Dendritic cell treated with granulocyte-macrophage colony-stimulating factor and Interleukin-4, amounts not matched to agents 40 ng/mL and 50 ng/mL, for 4 days (primary cell): Measurements from ENCODE around the gene SCGB1D4.
"Not testable (repeated sequence)": the region's sequence is repeated elsewhere in the genome, so short reads cannot be mapped to it uniquely, and the experiment has no call there.

Experiments used
- H3K27ac Mint-ChIP-seq: one replicate; pipeline ENCODE4 v1.8.0; 2022; ENCODE audit warnings: mild to moderate bottlenecking, mixed read lengths
- H3K27me3 Mint-ChIP-seq: one replicate; pipeline ENCODE4 v1.8.0; 2022; ENCODE audit warnings: mild to moderate bottlenecking, mixed read lengths
- H3K36me3 Mint-ChIP-seq: one replicate; pipeline ENCODE4 v1.8.0; 2022; ENCODE audit warnings: low read depth, mixed read lengths
- H3K4me1 Mint-ChIP-seq: one replicate; pipeline ENCODE4 v1.8.0; 2022; ENCODE audit warnings: low read depth, mixed read lengths
- H3K4me3 Mint-ChIP-seq: one replicate; pipeline ENCODE4 v1.8.0; 2022; ENCODE audit warnings: mild to moderate bottlenecking, moderate library complexity, mixed read lengths
- H3K9me3 Mint-ChIP-seq: one replicate; pipeline ENCODE4 v1.8.0; 2022; ENCODE audit warnings: mixed read lengths
- intact Hi-C: fragments of 100-400 bp; cut with micrococcal nuclease; formaldehyde crosslinking; loops from one replicate; pipeline ENCODE4 v1.15.0; 2022

The SCGB1D4 gene

GRCh38 chr11:62298975-62299374, at the start of gene SCGB1D4:
SCGB1D4 (minus strand) TSS chr11:62299075; CDS start chr11:62299010, 65 bp downstream.
- intact Hi-C loops = no loop called here
- Mint-ChIP-seq H3K27me3 (peaks cover 17% of the 10 kb centered on the region), H3K36me3 (no peaks in the 10 kb centered on the region), H3K4me3 (no peak within 1 kb of the TSS), H3K9me3 (no peaks in the 10 kb centered on the region), H3K27ac (no peak within 1 kb of the TSS), H3K4me1 (no peaks in the 10 kb centered on the region)

GRCh38 chr11:62345861-62346260, 47.0 kb upstream of the SCGB1D4 start:
- H3K4me1 Mint-ChIP-seq = peaks cover 57% of the 10 kb centered on the region
- intact Hi-C loops = no loop called here
- no peaks in the 10 kb centered on the region for H3K9me3 Mint-ChIP-seq
- H3K4me3 Mint-ChIP-seq = no peak overlapping the region
- no peaks in the 10 kb centered on the region for H3K36me3 Mint-ChIP-seq
- peak overlapping the region; percentile 81 for H3K27ac Mint-ChIP-seq
- H3K27me3 Mint-ChIP-seq = no peaks in the 10 kb centered on the region

GRCh38 chr11:62344210-62344609, 45.3 kb upstream of the SCGB1D4 start:
- Mint-ChIP-seq H3K4me3 (peak overlapping the region; percentile 67), H3K4me1 (peaks cover 64% of the 10 kb centered on the region), H3K36me3 (no peaks in the 10 kb centered on the region), H3K27ac (peak overlapping the region; percentile 81), H3K9me3 (no peaks in the 10 kb centered on the region), H3K27me3 (no peaks in the 10 kb centered on the region)
- intact Hi-C loops = no loop called here

- intact Hi-C loops, H3K36me3 Mint-ChIP-seq, H3K9me3 Mint-ChIP-seq, H3K27me3 Mint-ChIP-seq: not testable (repeated sequence)
- H3K4me1 Mint-ChIP-seq = peaks cover 67% of the 10 kb centered on the region
- H3K27ac Mint-ChIP-seq = peak overlapping the region; percentile 81
- H3K4me3 Mint-ChIP-seq = peak overlapping the region; percentile 67
Observed at GRCh38 chr11:62343646-62344190, 44.8 kb upstream of the SCGB1D4 start.

- H3K4me1 Mint-ChIP-seq = peaks cover 74% of the 10 kb centered on the region
- H3K36me3 Mint-ChIP-seq = peaks cover 9% of the 10 kb centered on the region
- H3K9me3 Mint-ChIP-seq = no peaks in the 10 kb centered on the region
- peaks cover 3% of the 10 kb centered on the region for H3K27me3 Mint-ChIP-seq
- H3K4me3 Mint-ChIP-seq = no peak overlapping the region
- H3K27ac Mint-ChIP-seq = peak overlapping the region; percentile 81
- intact Hi-C loops = no loop called here
Observed at GRCh38 chr11:62341588-62341987, 42.7 kb upstream of the SCGB1D4 start.

- Mint-ChIP-seq H3K36me3 (peaks cover 9% of the 10 kb centered on the region), H3K9me3 (no peaks in the 10 kb centered on the region), H3K27me3 (peaks cover 3% of the 10 kb centered on the region), H3K4me1 (peaks cover 73% of the 10 kb centered on the region), H3K27ac (peak overlapping the region; percentile 66), H3K4me3 (peak overlapping the region; percentile 62)
- intact Hi-C loops = loop anchor here (1.0 kb wide), 1 partner anchor 38 kb away; no protein-coding TSS in a partner anchor
Observed at GRCh38 chr11:62340269-62340901, 41.5 kb upstream of the SCGB1D4 start.

GRCh38 chr11:62338218-62338617, 39.3 kb upstream of the SCGB1D4 start:
- Mint-ChIP-seq H3K36me3 (peaks cover 9% of the 10 kb centered on the region), H3K4me3 (peak overlapping the region; percentile 92), H3K9me3 (no peaks in the 10 kb centered on the region), H3K4me1 (peaks cover 79% of the 10 kb centered on the region), H3K27me3 (peaks cover 4% of the 10 kb centered on the region), H3K27ac (peak overlapping the region; percentile 86)
- intact Hi-C loops = no loop called here

- H3K27ac Mint-ChIP-seq = peak within 1 kb of the TSS; percentile 86
Observed at GRCh38 chr11:62337303-62338181, 38.7 kb upstream of the SCGB1D4 start, which contains the start of gene ASRGL1. ASRGL1 (plus strand) TSS chr11:62337448; CDS start chr11:62337978, 530 bp downstream.

GRCh38 chr11:62336949-62337302, 38.1 kb upstream of the SCGB1D4 start:
- H3K36me3 Mint-ChIP-seq, H3K9me3 Mint-ChIP-seq, H3K27me3 Mint-ChIP-seq, intact Hi-C loops: not testable (repeated sequence)
- peak overlapping the region; percentile 86 for H3K27ac Mint-ChIP-seq
- peaks cover 74% of the 10 kb centered on the region for H3K4me1 Mint-ChIP-seq
- peak overlapping the region; percentile 92 for H3K4me3 Mint-ChIP-seq

More at GRCh38 chr11:62337303-62338181, 38.7 kb upstream of the SCGB1D4 start, which contains the start of gene ASRGL1:
- peaks cover 80% of the 10 kb centered on the region for H3K4me1 Mint-ChIP-seq
- no peaks in the 10 kb centered on the region for H3K9me3 Mint-ChIP-seq
- peak within 1 kb of the TSS; percentile 92 for H3K4me3 Mint-ChIP-seq
- H3K36me3 Mint-ChIP-seq = peaks cover 9% of the 10 kb centered on the region
- peaks cover 4% of the 10 kb centered on the region for H3K27me3 Mint-ChIP-seq
- intact Hi-C loops = no loop called here

- no peaks in the 10 kb centered on the region for H3K9me3 Mint-ChIP-seq
- peaks cover 77% of the 10 kb centered on the region for H3K4me1 Mint-ChIP-seq
- H3K4me3 Mint-ChIP-seq = no peak overlapping the region
- intact Hi-C loops = no loop called here
- peak overlapping the region; percentile 21 for H3K27ac Mint-ChIP-seq
- H3K27me3 Mint-ChIP-seq = peaks cover 4% of the 10 kb centered on the region
- peaks cover 9% of the 10 kb centered on the region for H3K36me3 Mint-ChIP-seq
Observed at GRCh38 chr11:62333768-62334167, 34.9 kb upstream of the SCGB1D4 start.

- H3K4me3 Mint-ChIP-seq, intact Hi-C loops, H3K36me3 Mint-ChIP-seq, H3K27ac Mint-ChIP-seq, H3K27me3 Mint-ChIP-seq, H3K9me3 Mint-ChIP-seq: not testable (repeated sequence)
- H3K4me1 Mint-ChIP-seq = peaks cover 66% of the 10 kb centered on the region
Observed at GRCh38 chr11:62331264-62331663, 32.4 kb upstream of the SCGB1D4 start.

- intact Hi-C loops = loop anchor here (5.0 kb wide), 1 partner anchor 110 kb away; no protein-coding TSS in a partner anchor
- Mint-ChIP-seq H3K4me1 (peaks cover 43% of the 10 kb centered on the region), H3K27ac (peak overlapping the region; percentile 18)
- H3K27me3 Mint-ChIP-seq, H3K36me3 Mint-ChIP-seq, H3K4me3 Mint-ChIP-seq, H3K9me3 Mint-ChIP-seq: not testable (repeated sequence)
Observed at GRCh38 chr11:62327541-62327940, 28.7 kb upstream of the SCGB1D4 start.

GRCh38 chr11:62326719-62327118, 27.8 kb upstream of the SCGB1D4 start:
- not testable (repeated sequence) for H3K9me3 Mint-ChIP-seq, H3K4me3 Mint-ChIP-seq, H3K27ac Mint-ChIP-seq, H3K27me3 Mint-ChIP-seq, H3K36me3 Mint-ChIP-seq
- H3K4me1 Mint-ChIP-seq = peaks cover 43% of the 10 kb centered on the region
- intact Hi-C loops = loop anchor here (5.0 kb wide), 1 partner anchor 109 kb away; no protein-coding TSS in a partner anchor

GRCh38 chr11:62325781-62326180, 26.9 kb upstream of the SCGB1D4 start:
- not testable (repeated sequence) for H3K4me3 Mint-ChIP-seq, H3K27ac Mint-ChIP-seq, H3K27me3 Mint-ChIP-seq, H3K36me3 Mint-ChIP-seq, H3K9me3 Mint-ChIP-seq
- intact Hi-C loops = loop anchor here (5.0 kb wide), 1 partner anchor 108 kb away; no protein-coding TSS in a partner anchor
- peaks cover 35% of the 10 kb centered on the region for H3K4me1 Mint-ChIP-seq
